ENCODE results near the gene CASP8.
A peak's percentile ranks its signal among the peaks of the same experiment; 100 is the strongest.

CASP8 gene
- 57.2 to 448 (median 204) reads per million in 9 experiments for total RNA-seq

- ATAC-seq (replicated peaks) (peak; percentile 39), DNase-seq (peak; percentile 65 to 77 (median 68))
- Mint-ChIP-seq H3K36me3 (ENCODE audit: insufficient read depth) (peaks cover 62% of the 10 kb centered on the region), H3K4me1 (ENCODE audit: low read depth in 2 of 2) (peaks cover 61 to 73% of the 10 kb centered on the region in 2 donors), H3K4me3 (peak within 1 kb of the TSS; percentile 94 to 95), H3K27ac (peak within 1 kb of the TSS; percentile 98), H3K9me3 (no peaks in the 10 kb centered on the region), H3K27me3 (no peaks in the 10 kb centered on the region)
Observed at GRCh38 chr2:201260302-201260800, at the start of gene CASP8. Gene CASP8, plus strand, starts transcription at chr2:201260536. Its CDS starts 5,951 bp downstream, at chr2:201266487.

- H3K9me3 Mint-ChIP-seq, result no peaks in the 10 kb centered on the region
- H3K4me3 Mint-ChIP-seq, result no peak overlapping the region
- H3K4me1 Mint-ChIP-seq (ENCODE audit: low read depth in 2 of 2), result peaks cover 9% of the 10 kb centered on the region in 2 donors
- no peaks in the 10 kb centered on the region for H3K27me3 Mint-ChIP-seq
- DNase-seq, result no peak
- H3K36me3 Mint-ChIP-seq (ENCODE audit: insufficient read depth), result peaks cover 19% of the 10 kb centered on the region
- no peak for ATAC-seq (replicated peaks)
- no peak overlapping the region for H3K27ac Mint-ChIP-seq
Observed at GRCh38 chr2:201215963-201216362, 44.4 kb upstream of the CASP8 start.

DNA sequence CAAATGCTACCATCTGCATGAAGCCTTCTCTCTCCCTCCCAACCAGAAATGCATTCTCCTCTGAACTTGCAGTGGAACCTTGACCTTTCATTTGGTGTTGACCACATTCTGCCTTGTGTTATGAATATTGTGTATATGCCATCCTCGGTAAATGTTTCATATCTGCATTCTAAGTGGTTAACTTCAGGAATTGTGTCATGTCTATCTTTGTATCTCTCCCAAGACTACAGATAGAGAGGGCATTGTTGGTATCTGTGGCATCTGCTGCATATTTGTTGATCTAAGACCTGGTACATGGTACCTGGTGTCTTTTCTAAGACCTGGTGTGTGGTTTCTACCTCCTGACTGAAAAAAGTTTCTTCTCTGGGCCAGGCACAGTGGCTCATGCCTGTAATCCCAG, 43.4 kb upstream of the CASP8 start:
- Mint-ChIP-seq H3K4me1 (ENCODE audit: low read depth in 2 of 2) (peaks cover 2 to 5% of the 10 kb centered on the region in 2 donors), H3K4me3 (no peak overlapping the region), H3K9me3 (no peaks in the 10 kb centered on the region), H3K27ac (no peak overlapping the region), H3K36me3 (ENCODE audit: insufficient read depth) (peaks cover 19% of the 10 kb centered on the region), H3K27me3 (no peaks in the 10 kb centered on the region)
- DNase-seq (no peak), ATAC-seq (replicated peaks) (no peak)

- Mint-ChIP-seq H3K4me1 (ENCODE audit: low read depth in 2 of 2) (peaks cover 7 to 9% of the 10 kb centered on the region in 2 donors), H3K36me3 (ENCODE audit: insufficient read depth) (peaks cover 19% of the 10 kb centered on the region), H3K27me3 (no peaks in the 10 kb centered on the region), H3K27ac (no peak overlapping the region), H3K9me3 (no peaks in the 10 kb centered on the region), H3K4me3 (no peak overlapping the region)
- DNase-seq (no peak), ATAC-seq (replicated peaks) (no peak)
Observed at GRCh38 chr2:201218780-201219179, 41.6 kb upstream of the CASP8 start.

DNA sequence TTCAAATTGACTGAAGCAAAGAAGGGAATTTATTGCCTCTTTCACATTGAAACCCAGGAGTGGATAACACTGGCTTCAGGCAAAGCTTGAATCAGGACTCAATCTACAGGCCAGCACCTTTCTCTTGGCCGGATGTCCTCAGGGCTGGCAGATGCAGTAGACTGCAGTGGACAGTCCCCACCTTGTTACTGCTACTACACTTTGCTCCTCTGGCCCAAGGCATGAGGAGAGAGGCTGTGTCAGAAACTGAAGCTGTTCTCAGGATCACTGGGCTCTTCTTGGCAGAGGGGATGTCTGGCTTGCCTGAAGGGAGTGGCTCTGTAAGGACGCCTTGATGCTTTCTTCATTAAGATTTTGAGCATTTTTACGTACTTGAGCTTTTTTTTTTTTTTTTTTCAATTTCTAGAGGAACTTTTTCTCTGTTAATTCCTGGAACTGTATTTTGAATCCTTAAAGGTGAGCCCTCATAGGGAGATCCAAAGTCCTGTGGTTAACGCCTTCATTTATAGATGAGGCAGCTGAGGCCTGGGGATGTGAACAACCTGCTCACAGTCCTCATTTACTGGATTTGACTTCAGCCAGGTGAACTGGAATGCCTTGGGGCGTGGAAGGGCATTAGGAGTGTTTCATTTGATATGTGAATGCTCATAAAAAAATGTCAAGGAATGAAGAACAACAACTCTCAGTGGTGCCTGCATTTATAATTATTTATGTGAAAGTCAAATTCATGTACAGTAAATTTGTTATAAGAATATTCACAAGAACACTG, 40.8 kb upstream of the CASP8 start:
- ATAC-seq (replicated peaks) (no peak), DNase-seq (no peak)
- Mint-ChIP-seq H3K27me3 (no peaks in the 10 kb centered on the region), H3K27ac (no peak overlapping the region), H3K36me3 (ENCODE audit: insufficient read depth) (peaks cover 19% of the 10 kb centered on the region), H3K4me1 (ENCODE audit: low read depth in 2 of 2) (peaks cover 7 to 9% of the 10 kb centered on the region in 2 donors), H3K9me3 (no peaks in the 10 kb centered on the region), H3K4me3 (no peak overlapping the region)

GRCh38 chr2:201220102-201220570, 40.2 kb upstream of the CASP8 start:
- ATAC-seq (replicated peaks) (no peak), DNase-seq (no peak)
- H3K9me3 Mint-ChIP-seq, result no peaks in the 10 kb centered on the region
- H3K27me3 Mint-ChIP-seq, result no peaks in the 10 kb centered on the region
- H3K36me3 Mint-ChIP-seq (ENCODE audit: insufficient read depth), result peaks cover 19% of the 10 kb centered on the region
- H3K27ac Mint-ChIP-seq, result peak overlapping the region in 1 of 2 donors; percentile 26
- peaks cover 7 to 9% of the 10 kb centered on the region in 2 donors for H3K4me1 Mint-ChIP-seq (ENCODE audit: low read depth in 2 of 2)
- no peak overlapping the region for H3K4me3 Mint-ChIP-seq

- ATAC-seq (replicated peaks) (no peak), DNase-seq (no peak)
- H3K4me3 Mint-ChIP-seq, result no peak overlapping the region
- H3K4me1 Mint-ChIP-seq (ENCODE audit: low read depth in 2 of 2), result peaks cover 2 to 7% of the 10 kb centered on the region in 2 donors
- H3K9me3 Mint-ChIP-seq, result no peaks in the 10 kb centered on the region
- peak overlapping the region; percentile 63 to 76 for H3K27ac Mint-ChIP-seq
- H3K27me3 Mint-ChIP-seq, result no peaks in the 10 kb centered on the region
- peaks cover 15% of the 10 kb centered on the region for H3K36me3 Mint-ChIP-seq (ENCODE audit: insufficient read depth)
Observed at GRCh38 chr2:201223089-201224073, 37.0 kb upstream of the CASP8 start.

DNA sequence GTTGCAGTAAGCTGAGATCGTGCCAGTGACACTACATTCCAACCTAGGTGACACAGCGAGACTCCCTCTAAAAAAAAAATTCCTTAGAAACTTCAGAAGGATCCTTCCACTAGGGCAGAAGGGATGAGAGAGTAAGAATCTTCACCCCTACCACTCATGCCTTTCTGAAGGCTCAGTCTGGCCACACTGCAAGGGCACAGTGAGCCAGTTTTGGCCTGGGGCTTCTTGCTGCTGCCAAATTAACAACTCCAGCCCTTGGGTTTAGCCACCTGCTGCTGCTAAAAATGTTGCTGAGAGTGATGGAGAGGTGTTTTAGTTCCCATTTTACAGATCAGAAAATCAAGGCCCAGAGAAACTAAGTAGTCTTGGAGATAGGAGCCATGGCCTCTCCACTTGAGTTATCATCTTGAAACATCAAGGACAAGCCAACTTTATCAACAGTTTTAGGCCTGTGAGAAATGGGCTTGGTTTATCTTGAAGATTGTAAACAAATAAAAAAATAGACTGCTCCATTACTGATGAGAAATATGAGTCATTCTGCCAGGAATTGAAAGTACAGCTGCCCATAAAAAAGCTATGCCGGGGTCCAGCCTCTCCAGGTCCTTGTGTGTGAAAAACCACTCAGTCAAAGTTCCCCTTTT, 31.9 kb upstream of the CASP8 start:
- Mint-ChIP-seq H3K4me3 (peak overlapping the region in 1 of 2 donors; percentile 33), H3K27me3 (no peaks in the 10 kb centered on the region), H3K36me3 (ENCODE audit: insufficient read depth) (peaks cover 5% of the 10 kb centered on the region), H3K9me3 (no peaks in the 10 kb centered on the region), H3K4me1 (ENCODE audit: low read depth in 2 of 2) (peaks cover 16 to 21% of the 10 kb centered on the region in 2 donors), H3K27ac (peak overlapping the region in 1 of 2 donors; percentile 41)
- DNase-seq, result no peak
- no peak for ATAC-seq (replicated peaks)

DNA sequence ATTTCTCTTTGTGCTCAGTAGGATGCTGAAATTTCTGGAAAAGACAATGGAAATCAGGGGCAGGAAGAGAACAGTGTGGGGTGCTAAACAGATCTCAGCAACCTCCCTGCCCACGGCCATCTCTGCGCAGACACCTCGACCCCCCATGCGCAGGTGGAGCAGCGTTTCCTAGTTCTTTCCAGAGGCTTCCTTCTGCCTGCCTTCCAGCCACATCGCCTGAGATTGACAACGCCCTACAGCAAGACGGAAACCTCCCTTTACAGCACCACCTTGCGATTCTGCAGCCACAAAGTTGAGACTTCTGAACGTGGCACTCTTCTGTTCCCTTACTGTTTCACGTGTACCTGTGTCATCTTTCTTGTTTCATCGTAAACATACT, 31.4 kb upstream of the CASP8 start:
- Mint-ChIP-seq H3K4me1 (ENCODE audit: low read depth in 2 of 2) (peaks cover 16 to 23% of the 10 kb centered on the region in 2 donors), H3K27me3 (no peaks in the 10 kb centered on the region), H3K9me3 (no peaks in the 10 kb centered on the region), H3K4me3 (peak overlapping the region in 1 of 2 donors; percentile 33), H3K27ac (peak overlapping the region in 1 of 2 donors; percentile 41), H3K36me3 (ENCODE audit: insufficient read depth) (peaks cover 5% of the 10 kb centered on the region)
- DNase-seq, result no peak
- ATAC-seq (replicated peaks), result no peak

GRCh38 chr2:201231781-201232466, 28.4 kb upstream of the CASP8 start:
- Mint-ChIP-seq H3K27ac (peak overlapping the region; percentile 95), H3K27me3 (no peaks in the 10 kb centered on the region), H3K36me3 (ENCODE audit: insufficient read depth) (peaks cover 16% of the 10 kb centered on the region), H3K9me3 (no peaks in the 10 kb centered on the region), H3K4me3 (peak overlapping the region; percentile 94 to 95), H3K4me1 (ENCODE audit: low read depth in 2 of 2) (peaks cover 23 to 40% of the 10 kb centered on the region in 2 donors)
- ATAC-seq (replicated peaks) (peak; percentile 61), DNase-seq (peak; percentile 89 to 94 (median 90))

- peaks cover 21% of the 10 kb centered on the region for H3K36me3 Mint-ChIP-seq (ENCODE audit: insufficient read depth)
- peak overlapping the region; percentile 94 to 95 for H3K4me3 Mint-ChIP-seq
- H3K27me3 Mint-ChIP-seq, result no peaks in the 10 kb centered on the region
- ATAC-seq (replicated peaks) (no peak), DNase-seq (no peak)
- peaks cover 24 to 44% of the 10 kb centered on the region in 2 donors for H3K4me1 Mint-ChIP-seq (ENCODE audit: low read depth in 2 of 2)
- no peaks in the 10 kb centered on the region for H3K9me3 Mint-ChIP-seq
- H3K27ac Mint-ChIP-seq, result peak overlapping the region; percentile 95
Observed at GRCh38 chr2:201232467-201232815, 27.9 kb upstream of the CASP8 start.

DNA sequence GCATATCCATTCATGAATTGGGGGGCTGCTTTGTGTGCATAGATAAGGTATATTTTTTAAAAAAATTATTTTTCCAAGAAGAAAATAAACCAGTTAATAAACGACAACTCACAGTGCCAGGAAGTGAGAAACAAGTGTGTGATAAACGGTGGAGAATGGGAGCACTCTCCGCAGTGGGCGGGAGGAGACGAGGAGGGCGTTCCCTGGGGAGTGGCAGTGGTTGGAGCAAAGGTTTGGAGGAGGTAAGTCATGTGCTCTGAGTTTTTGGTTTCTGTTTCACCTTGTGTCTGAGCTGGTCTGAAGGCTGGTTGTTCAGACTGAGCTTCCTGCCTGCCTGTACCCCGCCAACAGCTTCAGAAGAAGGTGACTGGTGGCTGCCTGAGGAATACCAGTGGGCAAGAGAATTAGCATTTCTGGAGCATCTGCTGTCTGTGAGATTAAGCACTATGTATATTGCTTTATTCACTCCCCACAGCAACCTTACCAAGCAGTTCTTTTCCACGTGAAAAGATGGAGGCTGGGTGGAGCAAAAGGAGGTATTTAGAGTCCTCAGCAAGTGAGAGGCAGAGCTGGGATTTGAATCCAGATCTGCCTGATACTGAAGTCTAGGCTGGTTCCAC, 27.0 kb upstream of the CASP8 start:
- peaks cover 24% of the 10 kb centered on the region for H3K36me3 Mint-ChIP-seq (ENCODE audit: insufficient read depth)
- peaks cover 29 to 48% of the 10 kb centered on the region in 2 donors for H3K4me1 Mint-ChIP-seq (ENCODE audit: low read depth in 2 of 2)
- H3K9me3 Mint-ChIP-seq, result no peaks in the 10 kb centered on the region
- ATAC-seq (replicated peaks), result peak; percentile 91
- H3K27me3 Mint-ChIP-seq, result no peaks in the 10 kb centered on the region
- H3K4me3 Mint-ChIP-seq, result peak overlapping the region; percentile 94 to 95
- H3K27ac Mint-ChIP-seq, result peak overlapping the region; percentile 95
- DNase-seq, result peak; percentile 73 to 80 (median 77)
